Upper lobe of left lung (tissue), 6 donors: Measurements from ENCODE around the gene CXCL12. TPM values are rescaled to one million over a fixed set of nuclear protein-coding genes. Genes with fewer than 3 reads are reported as not detected.

Source experiments
- ATAC-seq, 2 donors: fragments of 200-7000 bp; cut with Tn5 transposase; one replicate each; pipeline ENCODE4 v1.9.1; 2022; ENCODE audit warnings: mild to moderate bottlenecking in 2 of 2, moderate library complexity in 2 of 2; ENCODE audit not compliant: low FRiP score in 2 of 2
- DNase-seq, 2 donors: peaks; one replicate each; pipeline ENCODE4 v3.0.0-alpha.2; 2019 to 2020
- H3K27ac ChIP-seq, 4 donors: fragments of 200-600 bp; sonication (generic); one replicate each; pipeline ENCODE4 v1.5.1; 2016 to 2019
- H3K27me3 ChIP-seq, 4 donors: fragments of 200-600 bp; sonication (generic); one replicate each; pipeline ENCODE4 v1.5.1; 2017 to 2019
- H3K36me3 ChIP-seq, 4 donors: fragments of 200-600 bp; sonication (generic); one replicate each; pipeline ENCODE4 v1.5.1; 2016 to 2019
- H3K4me1 ChIP-seq, 4 donors: fragments of 200-600 bp; sonication (generic); one replicate each; pipeline ENCODE4 v1.5.1; 2018 to 2019
- H3K4me3 ChIP-seq, 4 donors: fragments of 200-600 bp; sonication (generic); one replicate each; pipeline ENCODE4 v1.5.1; 2017 to 2019; ENCODE audit warnings: mild to moderate bottlenecking in 2 of 4, moderate library complexity in 1 of 4
- H3K9me3 ChIP-seq, 4 donors: fragments of 200-600 bp; sonication (generic); one replicate each; pipeline ENCODE4 v1.5.1; 2018 to 2019
- CTCF ChIP-seq, 6 experiments: fragments of 450-650 bp in 4 of 6; fragments of 200-600 bp in 2 of 6; sonication (generic) in 2 of 6; IDR thresholded peaks; one replicate each; pipeline ENCODE4 v1.5.1; 2016 to 2019; ENCODE audit warnings: antibody characterized with exemption in 6 of 6
- EP300 ChIP-seq, 4 donors: sonication (generic); formaldehyde crosslinking; IDR thresholded peaks; one replicate each; pipeline ENCODE4 v1.5.1; 2017; ENCODE audit warnings: antibody characterized with exemption in 4 of 4, control low read depth in 2 of 4
- POLR2A ChIP-seq, 4 donors: fragments of 450-650 bp; IDR thresholded peaks; one replicate each; pipeline ENCODE4 v1.5.1; 2016 to 2017; ENCODE audit warnings: antibody characterized with exemption in 4 of 4, mild to moderate bottlenecking in 2 of 4
- POLR2AphosphoS5 ChIP-seq, 2 donors: sonication (generic); formaldehyde crosslinking; IDR thresholded peaks; one replicate each; pipeline ENCODE4 v1.5.1; 2017; ENCODE audit warnings: antibody characterized with exemption in 2 of 2
- WGBS, 2 donors: methylation state at CpG; one replicate each; pipeline ENCODE4 v1.1.5; 2017 to 2018; 5-methylcytosine and 5-hydroxymethylcytosine counted together
- total RNA-seq, 6 donors: library from RNA; depleted of rRNA in 4 of 6; stranded (reverse); fragments of >200 nt in 4 of 6; gene quantifications; one replicate each; pipeline versions ENCODE4 v1.1.0 to v1.2.1, GENCODE V29; 2016 to 2021
- donor health status: DM: no; HTN: no; CAD: no; lungs with moderate emphysema.
- donor health status: DM: no; HTN: yes; CAD: no; lungs with severe emphysema.

CXCL12 gene
- total RNA-seq, 6 donors from 2014 or later = 3.5 to 61.6 (median 14.6) TPM

GRCh38 chr10:44399659-44400451 is 15.0 kb upstream of the CXCL12 start:
- no peak for DNase-seq
- Histone ChIP-seq H3K4me1 (no peaks in the 10 kb centered on the region), H3K27me3 (no peaks in the 10 kb centered on the region), H3K27ac (no peak overlapping the region), H3K36me3 (no peaks in the 10 kb centered on the region), H3K4me3 (no peak overlapping the region), H3K9me3 (no peaks in the 10 kb centered on the region)
- TF ChIP-seq POLR2A (IDR thresholded peaks at IDR 0.05) = no peak
- no peak for TF ChIP-seq EP300 (IDR thresholded peaks at IDR 0.05)
- no peak for TF ChIP-seq POLR2AphosphoS5 (IDR thresholded peaks at IDR 0.05)
- TF ChIP-seq CTCF (IDR thresholded peaks at IDR 0.05) = no peak
- ATAC-seq = no peak
- 69 to 70% methylated on average over 6 of the region's 6 CpGs for WGBS, 2 donors

GRCh38 chr10:44398747-44399658 is 14.1 kb upstream of the CXCL12 start:
- no peaks in the 10 kb centered on the region for H3K36me3 ChIP-seq
- ATAC-seq (no peak), DNase-seq (no peak)
- WGBS, 2 donors = 65 to 70% methylated on average over 14 to 15 of the region's 15 CpGs
- TF ChIP-seq POLR2AphosphoS5 (IDR thresholded peaks at IDR 0.05) = no peak
- no peaks in the 10 kb centered on the region for H3K27me3 ChIP-seq
- H3K9me3 ChIP-seq = no peaks in the 10 kb centered on the region
- H3K27ac ChIP-seq = no peak overlapping the region
- no peak overlapping the region for H3K4me3 ChIP-seq
- no peaks in the 10 kb centered on the region for H3K4me1 ChIP-seq

- no peaks in the 10 kb centered on the region for H3K4me1 ChIP-seq
- TF ChIP-seq POLR2A (IDR thresholded peaks at IDR 0.05) = no peak
- DNase-seq (no peak), ATAC-seq (no peak)
- no peak overlapping the region for H3K4me3 ChIP-seq
- no peaks in the 10 kb centered on the region for H3K9me3 ChIP-seq
- H3K27me3 ChIP-seq = no peaks in the 10 kb centered on the region
- H3K36me3 ChIP-seq = no peaks in the 10 kb centered on the region
- 55 to 57% methylated on average over 7 of the region's 7 CpGs for WGBS, 2 donors
- H3K27ac ChIP-seq = no peak overlapping the region
These were observed 13.4 kb upstream of the CXCL12 start for GRCh38 chr10:44398271-44398670.

- ATAC-seq (no peak), DNase-seq (no peak)
- no peaks in the 10 kb centered on the region for H3K4me1 ChIP-seq
- H3K36me3 ChIP-seq = no peaks in the 10 kb centered on the region
- WGBS, 2 donors = 85 to 91% methylated on average over 5 to 6 of the region's 6 CpGs
- TF ChIP-seq POLR2AphosphoS5 (IDR thresholded peaks at IDR 0.05) (no peak), POLR2A (IDR thresholded peaks at IDR 0.05) (no peak), CTCF (IDR thresholded peaks at IDR 0.05) (no peak), EP300 (IDR thresholded peaks at IDR 0.05) (no peak)
- no peak overlapping the region for H3K4me3 ChIP-seq
- H3K27ac ChIP-seq = no peak overlapping the region
- H3K9me3 ChIP-seq = no peaks in the 10 kb centered on the region
- no peaks in the 10 kb centered on the region for H3K27me3 ChIP-seq
These were observed 12.8 kb upstream of the CXCL12 start for GRCh38 chr10:44397476-44398225.

GRCh38 chr10:44396671-44397191 is 11.8 kb upstream of the CXCL12 start:
- no peak for ATAC-seq
- no peak for DNase-seq
- TF ChIP-seq CTCF (IDR thresholded peaks at IDR 0.05) (no peak), EP300 (IDR thresholded peaks at IDR 0.05) (no peak), POLR2AphosphoS5 (IDR thresholded peaks at IDR 0.05) (no peak), POLR2A (IDR thresholded peaks at IDR 0.05) (no peak)

More at GRCh38 chr10:44396671-44397191, 11.8 kb upstream of the CXCL12 start:
- H3K9me3 ChIP-seq = no peaks in the 10 kb centered on the region
- H3K27ac ChIP-seq = no peak overlapping the region
- no peaks in the 10 kb centered on the region for H3K27me3 ChIP-seq
- no peaks in the 10 kb centered on the region for H3K4me1 ChIP-seq
- no peaks in the 10 kb centered on the region for H3K36me3 ChIP-seq
- no peak overlapping the region for H3K4me3 ChIP-seq
- 79 to 89% methylated on average over 6 to 7 of the region's 7 CpGs for WGBS, 2 donors
